K562 (cell line): Measurements from ENCODE around the gene ARHGEF4.

ENCODE experiments used
- KLF1 ChIP-seq: fragments of 450-650 bp; IDR thresholded peaks from 2 replicates; pipeline ENCODE4 v1.6.1; 2016; ENCODE audit warnings: missing genetic modification characterization, missing compliant biosample characterization
- MAX ChIP-seq: sonication (generic); formaldehyde crosslinking; IDR thresholded peaks from 2 replicates; pipeline ENCODE4 v1.9.0; 2022; ENCODE audit warnings: mild to moderate bottlenecking, missing genetic modification reagents
- MNT ChIP-seq, 2 experiments: fragments of 450-650 bp; conservative IDR thresholded peaks; 2 replicates each; pipeline ENCODE4 v1.6.1; 2017; ENCODE audit warnings: mild to moderate bottlenecking in 2 of 2, moderate library complexity in 2 of 2
- RFX5 ChIP-seq: IDR thresholded peaks from 2 replicates; pipeline ENCODE4 v1.6.1; 2011; ENCODE audit warnings: low read depth, mild to moderate bottlenecking, improper control_type of control experiment, low read length
- RNF2 ChIP-seq: sonication (generic); IDR thresholded peaks from 2 replicates; pipeline ENCODE4 v1.6.1; 2016
- SIN3A ChIP-seq, 2 experiments: fragments of 150-350 bp in 1 of 2; IDR thresholded peaks; 2 replicates each; pipeline ENCODE4 v1.6.1; 2011 to 2016; ENCODE audit warnings: borderline replicate concordance in 2 of 2, low read depth in 2 of 2, low read length in 2 of 2, mild to moderate bottlenecking in 2 of 2, moderate library complexity in 2 of 2; ENCODE audit not compliant: control insufficient read depth in 1 of 2
- TEAD4 ChIP-seq, 2 experiments: sonication (generic) in 1 of 2; formaldehyde crosslinking in 1 of 2; IDR thresholded peaks; 2 replicates each; pipeline versions ENCODE4 v1.6.1 to v1.8.0; 2012 to 2022; ENCODE audit warnings: borderline replicate concordance in 1 of 2, inconsistent platforms in 1 of 2, low read length in 1 of 2, mild to moderate bottlenecking in 1 of 2, missing genetic modification reagents in 1 of 2
- TF ChIP-seq, protein P1 (sequence below): fragments of 450-650 bp; formaldehyde crosslinking; IDR thresholded peaks from 2 replicates; pipeline ENCODE4 v1.4.0; 2020; ENCODE audit warnings: mild to moderate bottlenecking, mixed read lengths
- TF ChIP-seq, protein P2 (sequence below): sonication (generic); formaldehyde crosslinking; IDR thresholded peaks from 2 replicates; pipeline ENCODE4 v1.8.1; 2023; ENCODE audit warnings: mild to moderate bottlenecking, missing genetic modification reagents

GRCh38 chr2:130813722-130814121 lies 23.0 kb upstream of the ARHGEF4 start:
- TF ChIP-seq MNT (conservative IDR thresholded peaks at IDR 0.05) (no peak), RNF2 (no peak), MAX (CRISPR knock-in tag) (no peak), KLF1 (tag) (no peak), RFX5 (no peak), SIN3A (IDR thresholded peaks at IDR 0.05; ENCODE audit: borderline replicate concordance in 2 of 2, control insufficient read depth in 1 of 2, low read depth in 2 of 2, low read length in 2 of 2) (no peak), TEAD4 (IDR thresholded peaks at IDR 0.05; ENCODE audit: low read length) (no peak), TEAD4 (CRISPR knock-in tag; IDR thresholded peaks at IDR 0.05; ENCODE audit: borderline replicate concordance) (no peak)
- TF ChIP-seq, protein P1, sequence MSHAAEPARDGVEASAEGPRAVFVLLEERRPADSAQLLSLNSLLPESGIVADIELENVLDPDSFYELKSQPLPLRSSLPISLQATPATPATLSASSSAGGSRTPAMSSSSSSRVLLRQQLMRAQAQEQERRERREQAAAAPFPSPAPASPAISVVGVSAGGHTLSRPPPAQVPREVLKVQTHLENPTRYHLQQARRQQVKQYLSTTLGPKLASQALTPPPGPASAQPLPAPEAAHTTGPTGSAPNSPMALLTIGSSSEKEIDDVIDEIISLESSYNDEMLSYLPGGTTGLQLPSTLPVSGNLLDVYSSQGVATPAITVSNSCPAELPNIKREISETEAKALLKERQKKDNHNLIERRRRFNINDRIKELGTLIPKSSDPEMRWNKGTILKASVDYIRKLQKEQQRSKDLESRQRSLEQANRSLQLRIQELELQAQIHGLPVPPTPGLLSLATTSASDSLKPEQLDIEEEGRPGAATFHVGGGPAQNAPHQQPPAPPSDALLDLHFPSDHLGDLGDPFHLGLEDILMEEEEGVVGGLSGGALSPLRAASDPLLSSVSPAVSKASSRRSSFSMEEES: no peak
- TF ChIP-seq, protein P2, sequence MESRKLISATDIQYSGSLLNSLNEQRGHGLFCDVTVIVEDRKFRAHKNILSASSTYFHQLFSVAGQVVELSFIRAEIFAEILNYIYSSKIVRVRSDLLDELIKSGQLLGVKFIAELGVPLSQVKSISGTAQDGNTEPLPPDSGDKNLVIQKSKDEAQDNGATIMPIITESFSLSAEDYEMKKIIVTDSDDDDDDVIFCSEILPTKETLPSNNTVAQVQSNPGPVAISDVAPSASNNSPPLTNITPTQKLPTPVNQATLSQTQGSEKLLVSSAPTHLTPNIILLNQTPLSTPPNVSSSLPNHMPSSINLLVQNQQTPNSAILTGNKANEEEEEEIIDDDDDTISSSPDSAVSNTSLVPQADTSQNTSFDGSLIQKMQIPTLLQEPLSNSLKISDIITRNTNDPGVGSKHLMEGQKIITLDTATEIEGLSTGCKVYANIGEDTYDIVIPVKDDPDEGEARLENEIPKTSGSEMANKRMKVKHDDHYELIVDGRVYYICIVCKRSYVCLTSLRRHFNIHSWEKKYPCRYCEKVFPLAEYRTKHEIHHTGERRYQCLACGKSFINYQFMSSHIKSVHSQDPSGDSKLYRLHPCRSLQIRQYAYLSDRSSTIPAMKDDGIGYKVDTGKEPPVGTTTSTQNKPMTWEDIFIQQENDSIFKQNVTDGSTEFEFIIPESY (CRISPR knock-in tag): no peak
